Ovary (tissue), 3 donors: ENCODE results near the gene PCBP3.

Experiments used
- EP300 ChIP-seq: sonication (generic); formaldehyde crosslinking; IDR thresholded peaks from one replicate; pipeline ENCODE4 v1.6.1; 2017; ENCODE audit warnings: antibody characterized with exemption
- POLR2A ChIP-seq: fragments of 450-650 bp; IDR thresholded peaks from one replicate; pipeline ENCODE4 v1.6.1; 2017; ENCODE audit warnings: antibody characterized with exemption, mild to moderate bottlenecking, moderate library complexity
- TF ChIP-seq, protein P1 (sequence below), 3 donors: fragments of 450-650 bp in 2 of 3; fragments of 200-600 bp in 1 of 3; IDR thresholded peaks; one replicate each; pipeline versions ENCODE4 v1.5.1 to v1.8.0; 2016 to 2022; ENCODE audit warnings: antibody characterized with exemption in 3 of 3, mild to moderate bottlenecking in 1 of 3
- donor health status: DM: no; HTN: no; CAD: no.

GRCh38 chr21:45763074-45763473 is 119.5 kb downstream of the PCBP3 start:
- TF ChIP-seq, protein P1, sequence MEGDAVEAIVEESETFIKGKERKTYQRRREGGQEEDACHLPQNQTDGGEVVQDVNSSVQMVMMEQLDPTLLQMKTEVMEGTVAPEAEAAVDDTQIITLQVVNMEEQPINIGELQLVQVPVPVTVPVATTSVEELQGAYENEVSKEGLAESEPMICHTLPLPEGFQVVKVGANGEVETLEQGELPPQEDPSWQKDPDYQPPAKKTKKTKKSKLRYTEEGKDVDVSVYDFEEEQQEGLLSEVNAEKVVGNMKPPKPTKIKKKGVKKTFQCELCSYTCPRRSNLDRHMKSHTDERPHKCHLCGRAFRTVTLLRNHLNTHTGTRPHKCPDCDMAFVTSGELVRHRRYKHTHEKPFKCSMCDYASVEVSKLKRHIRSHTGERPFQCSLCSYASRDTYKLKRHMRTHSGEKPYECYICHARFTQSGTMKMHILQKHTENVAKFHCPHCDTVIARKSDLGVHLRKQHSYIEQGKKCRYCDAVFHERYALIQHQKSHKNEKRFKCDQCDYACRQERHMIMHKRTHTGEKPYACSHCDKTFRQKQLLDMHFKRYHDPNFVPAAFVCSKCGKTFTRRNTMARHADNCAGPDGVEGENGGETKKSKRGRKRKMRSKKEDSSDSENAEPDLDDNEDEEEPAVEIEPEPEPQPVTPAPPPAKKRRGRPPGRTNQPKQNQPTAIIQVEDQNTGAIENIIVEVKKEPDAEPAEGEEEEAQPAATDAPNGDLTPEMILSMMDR (IDR thresholded peaks at IDR 0.05) = no peak
- TF ChIP-seq EP300 (no peak), POLR2A (no peak)
